HG03565 (cell line): ENCODE results near the gene ERCC2.

Experiments
- ATAC-seq: cut with Tn5 transposase; IDR thresholded peaks from one replicate; pipeline ENCODE4 v1.9.1; 2021; ENCODE audit warnings: mild to moderate bottlenecking, moderate library complexity; ENCODE audit not compliant: unreplicated experiment

Gene ERCC2

GRCh38 chr19:45402298-45403061 lies 32.1 kb upstream of the ERCC2 start:
- no peak for ATAC-seq

- ATAC-seq, result no peak
Observed at GRCh38 chr19:45401815-45402214, 31.4 kb upstream of the ERCC2 start.

- ATAC-seq, result no peak
Observed at GRCh38 chr19:45400192-45400591, 29.8 kb upstream of the ERCC2 start.

DNA sequence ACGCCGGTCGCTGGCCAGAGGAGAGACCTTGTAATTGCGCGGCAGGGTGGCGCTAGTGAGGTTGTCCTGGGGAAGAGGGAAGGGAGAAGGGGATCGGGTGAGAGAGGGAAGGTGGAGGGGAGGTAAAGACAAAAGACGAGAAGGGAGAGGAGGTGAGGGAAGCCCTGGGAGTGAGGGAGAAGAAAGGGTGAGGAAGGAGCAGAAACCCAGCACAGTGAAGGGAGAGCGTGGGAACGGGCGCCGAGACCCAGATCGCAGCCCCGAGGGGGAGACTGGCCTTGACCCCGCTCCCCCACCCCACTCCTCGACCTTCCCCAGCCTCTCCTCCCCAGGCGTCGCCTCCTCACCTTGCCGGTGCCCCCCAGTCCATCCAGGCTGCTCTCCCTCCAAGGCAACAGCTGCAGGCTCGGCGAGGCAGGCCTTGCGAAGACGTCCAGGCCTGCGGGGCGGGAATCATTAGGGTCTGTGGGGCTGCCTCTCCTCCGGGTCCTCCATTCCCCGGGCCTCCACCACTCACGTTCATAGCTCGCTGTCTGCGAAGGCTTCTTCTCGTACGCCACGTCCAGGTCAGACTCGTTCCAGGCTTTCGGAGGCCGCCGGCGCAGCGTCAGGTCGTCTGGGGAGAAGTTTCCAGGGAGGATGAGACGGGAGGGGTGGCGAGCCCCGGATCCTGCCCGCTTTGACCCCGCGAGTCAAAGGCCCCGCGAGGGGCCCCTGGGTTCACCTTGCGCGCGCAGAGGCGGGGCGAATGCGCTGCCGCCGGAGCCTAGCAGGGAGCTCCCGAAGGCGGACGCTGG lies 25.6 kb upstream of the ERCC2 start:
- ATAC-seq, result no peak

GRCh38 chr19:45391871-45392665 lies 21.7 kb upstream of the ERCC2 start:
- ATAC-seq, result no peak

- no peak for ATAC-seq
Observed at GRCh38 chr19:45391346-45391745, 21.0 kb upstream of the ERCC2 start.

GRCh38 chr19:45385392-45386221 lies 15.2 kb upstream of the ERCC2 start:
- no peak for ATAC-seq

DNA sequence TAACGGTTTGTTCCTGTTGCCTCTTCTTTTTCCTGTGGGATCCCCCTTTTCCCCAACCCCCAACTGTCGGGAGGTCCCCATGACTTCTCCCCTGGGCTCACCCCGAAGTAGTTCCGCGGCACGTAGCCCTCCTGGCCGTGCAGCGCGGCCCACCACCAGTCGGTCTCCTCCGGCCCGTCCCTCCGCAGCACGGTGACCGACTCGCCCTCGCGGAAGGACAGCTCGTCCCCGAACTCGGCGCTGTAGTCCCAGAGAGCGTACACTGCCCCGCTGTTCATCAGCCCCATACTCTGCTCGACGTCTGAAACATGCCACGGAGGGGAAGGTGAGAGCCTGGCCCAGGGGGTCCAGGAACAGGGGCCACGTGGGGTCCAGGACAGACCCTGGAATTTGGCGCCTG lies 12.1 kb upstream of the ERCC2 start:
- no peak for ATAC-seq

GRCh38 chr19:45380107-45380506 lies 9.7 kb upstream of the ERCC2 start:
- no peak for ATAC-seq

- ATAC-seq, result no peak
Observed at GRCh38 chr19:45376045-45376724, 5.8 kb upstream of the ERCC2 start.

GRCh38 chr19:45368737-45369340 lies 1.5 kb downstream of the ERCC2 start:
- ATAC-seq, result no peak

GRCh38 chr19:45368127-45368526 lies 2.2 kb downstream of the ERCC2 start:
- no peak for ATAC-seq

DNA sequence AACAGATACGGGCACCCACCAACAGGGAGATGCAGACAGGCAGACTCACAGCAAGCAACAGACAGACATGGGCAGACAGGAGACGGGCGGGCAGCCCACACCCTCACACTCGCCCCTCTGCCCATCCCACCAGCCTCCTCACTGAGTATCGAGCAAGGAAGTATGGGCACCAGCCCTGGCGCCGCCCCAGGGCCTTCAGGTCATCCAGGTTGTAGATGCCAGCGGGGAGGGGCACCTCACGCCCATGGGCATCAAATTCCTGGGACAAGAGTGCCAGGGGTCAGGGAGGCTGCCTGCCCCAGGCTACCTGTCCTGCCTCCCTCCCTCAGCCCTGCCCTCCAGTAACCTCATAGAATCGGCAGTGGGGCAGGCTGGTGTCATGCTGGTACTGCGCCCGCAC lies 5.7 kb downstream of the ERCC2 start:
- no peak for ATAC-seq

DNA sequence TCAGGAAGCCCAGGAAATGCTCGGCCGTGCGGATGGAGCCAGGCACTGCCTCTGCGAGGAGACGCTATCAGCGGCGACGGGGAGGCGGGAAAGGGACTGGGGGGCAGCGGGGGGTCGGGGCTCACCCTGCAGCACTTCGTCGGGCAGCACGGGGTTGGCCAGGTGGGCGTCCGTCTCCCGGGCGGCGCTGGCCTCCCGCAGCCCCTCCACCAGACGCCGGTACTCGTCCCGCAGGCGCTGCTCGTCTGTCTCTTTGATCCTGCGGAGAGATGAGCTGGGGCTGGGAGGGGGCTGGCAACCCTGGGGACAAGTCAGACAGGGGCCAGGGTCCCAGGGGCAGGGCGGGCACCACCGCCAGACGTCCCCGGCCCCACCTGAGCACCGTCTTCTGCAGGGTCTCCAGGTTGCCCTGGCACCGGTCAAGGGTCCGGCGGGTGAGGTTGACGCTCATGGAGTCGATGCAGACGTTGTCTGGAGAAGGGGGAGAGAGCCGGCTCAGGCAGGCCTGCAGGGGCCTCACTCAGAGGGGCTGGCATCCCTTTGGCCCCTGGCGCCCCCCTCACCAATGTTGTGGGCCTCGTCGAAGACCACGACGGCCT lies 6.4 kb downstream of the ERCC2 start:
- ATAC-seq, result no peak

- no peak for ATAC-seq
Observed at GRCh38 chr19:45362291-45362690, 8.1 kb downstream of the ERCC2 start.

- ATAC-seq, result no peak
Observed at GRCh38 chr19:45361608-45362007, 8.8 kb downstream of the ERCC2 start.

GRCh38 chr19:45358213-45358792 lies 12.1 kb downstream of the ERCC2 start:
- ATAC-seq, result no peak

DNA sequence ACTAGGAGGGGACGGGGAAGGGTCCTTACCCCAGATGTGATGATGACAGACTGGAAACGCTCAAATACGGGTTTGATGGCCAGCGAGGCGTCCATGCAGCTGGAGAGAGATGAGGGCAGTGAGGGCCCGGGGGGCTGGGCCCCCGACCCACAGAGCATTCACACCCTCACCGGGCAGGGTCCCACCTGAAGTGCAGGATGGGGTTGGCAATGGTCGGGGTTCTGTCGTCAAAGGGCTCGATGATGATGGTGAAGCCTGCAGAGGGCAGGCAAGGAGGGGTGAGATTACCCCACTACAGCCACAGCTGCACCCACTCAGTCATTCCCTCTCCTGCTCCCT lies 13.0 kb downstream of the ERCC2 start:
- ATAC-seq, result no peak
